GM12878 (cell line): ENCODE measurements around the gene FAAH2. TPM values are rescaled to one million over a fixed set of nuclear protein-coding genes. Genes with fewer than 3 reads are reported as not detected.
"Not testable (repeated sequence)": the region's sequence is repeated elsewhere in the genome, so short reads cannot be mapped to it uniquely, and the experiment has no call there.

ENCODE experiments used
- ATAC-seq: fragments of 200-7000 bp; cut with Tn5 transposase; 3 replicates; pipeline ENCODE4 v1.9.1; 2020; ENCODE audit warnings: mild to moderate bottlenecking, moderate library complexity
- BruUV-seq: library from RNA; stranded (reverse); fragments of 400-500 nt; replicated peaks from 2 replicates; lab custom pipeline; 2021; lab: Mats Ljungman, UMichigan
- CTCF ChIA-PET: fragments of 300-600 bp; sonication (Branson Sonifier 250); formaldehyde crosslinking; extraction: SDS; loops from one replicate; lab custom pipeline; 2021; ENCODE audit warnings: inconsistent platforms; lab: Yijun Ruan, JAX
- POLR2A ChIA-PET: fragments of 350-600 bp; formaldehyde crosslinking; extraction: SDS; loops from one replicate; lab custom pipeline; 2021; ENCODE audit warnings: inconsistent platforms; lab: Charles Lee
- RAD21 ChIA-PET: fragments of 300-600 bp; sonication (Branson Sonifier 250); formaldehyde crosslinking; loops from one replicate; lab custom pipeline; 2023; ENCODE audit warnings: antibody characterized with exemption; ENCODE audit not compliant: unreplicated experiment; lab: Charles Lee
- SMC1A ChIA-PET: fragments of 300-600 bp; sonication (Branson Sonifier 250); formaldehyde crosslinking; loops from one replicate; lab custom pipeline; 2023; ENCODE audit not compliant: unreplicated experiment, uncharacterized antibody; lab: Charles Lee
- DNase-seq: peaks from one replicate; pipeline ENCODE4 v3.0.0-alpha.2; 2011; ENCODE audit warnings: low read depth, low spot score
- FAIRE-seq: peaks from 3 replicates; lab custom pipeline; 2011; peaks lifted over from hg19 to GRCh38; lab: Jason Lieb, UNC
- H2AFZ ChIP-seq: 2 replicates; pipeline ENCODE4 v1.6.0; 2011; ENCODE audit warnings: low read depth, low read length, control low read depth; ENCODE audit not compliant: control insufficient read depth
- H3K27ac ChIP-seq: 2 replicates; pipeline ENCODE4 v1.5.1; 2011; ENCODE audit warnings: control low read depth; ENCODE audit not compliant: control insufficient read depth, insufficient read depth
- H3K27me3 ChIP-seq, 2 experiments: replicated peaks in 1 of 2; 2 replicates each; pipeline versions ENCODE4 v1.6.0 to v1.6.1; 2011; ENCODE audit warnings: low read length in 1 of 2; ENCODE audit not compliant: control insufficient read depth in 2 of 2, insufficient read depth in 2 of 2
- H3K36me3 ChIP-seq, 2 experiments: 2 replicates each; pipeline ENCODE4 v1.5.1; 2011; ENCODE audit warnings: low read length in 1 of 2; ENCODE audit not compliant: control insufficient read depth in 2 of 2, insufficient read depth in 2 of 2
- H3K4me1 ChIP-seq: 2 replicates; pipeline ENCODE4 v1.6.1; 2011; ENCODE audit warnings: mild to moderate bottlenecking, low read length, moderate library complexity, mixed read lengths; ENCODE audit not compliant: control insufficient read depth, insufficient read depth
- H3K4me2 ChIP-seq: 2 replicates; pipeline ENCODE4 v1.6.0; 2011; ENCODE audit warnings: control low read depth; ENCODE audit not compliant: control insufficient read depth, insufficient read depth
- H3K4me3 ChIP-seq: fragments of 200-600 bp; sonication (generic); 2 replicates; pipeline ENCODE4 v1.5.1; 2016
- H3K79me2 ChIP-seq: 2 replicates; pipeline ENCODE4 v1.6.0; 2011; ENCODE audit warnings: low read length; ENCODE audit not compliant: control insufficient read depth, insufficient read depth
- H3K9ac ChIP-seq: 2 replicates; pipeline ENCODE4 v1.8.0; 2011; ENCODE audit warnings: low read length, control low read depth, mixed read lengths; ENCODE audit not compliant: control insufficient read depth, insufficient read depth
- H3K9me3 ChIP-seq: replicated peaks from 3 replicates; pipeline ENCODE4 v1.5.1; 2011; ENCODE audit warnings: mild to moderate bottlenecking, low read length; ENCODE audit not compliant: control insufficient read depth, insufficient read depth
- H4K20me1 ChIP-seq: 2 replicates; pipeline ENCODE4 v1.6.0; 2011; ENCODE audit not compliant: control insufficient read depth, insufficient read depth
- E4F1 ChIP-seq: fragments of 450-650 bp; IDR thresholded peaks from 2 replicates; pipeline ENCODE4 v1.6.1; 2018; ENCODE audit warnings: borderline replicate concordance, mild to moderate bottlenecking; ENCODE audit not compliant: partially characterized antibody
- MEF2A ChIP-seq: IDR thresholded peaks from 2 replicates; pipeline ENCODE4 v1.6.1; 2011; ENCODE audit warnings: low read depth, mild to moderate bottlenecking, low read length, moderate library complexity; ENCODE audit not compliant: insufficient read depth
- RFX5 ChIP-seq: IDR thresholded peaks from 2 replicates; pipeline ENCODE4 v1.6.1; 2011; ENCODE audit warnings: low read depth, low read length, improper control_type of control experiment
- SKIL ChIP-seq: fragments of 450-650 bp; IDR thresholded peaks from 2 replicates; pipeline ENCODE4 v1.6.1; 2017; ENCODE audit warnings: mild to moderate bottlenecking, low read depth, inconsistent platforms; ENCODE audit not compliant: poor library complexity, severe bottlenecking
- WGBS: methylation state at CpG from one replicate; pipeline ENCODE4 v1.1.6; 2016; ENCODE audit warnings: low lambda C conversion rate; ENCODE audit not compliant: insufficient replicate concordance, insufficient coverage; ENCODE audit errors: missing lambda C conversion rate; 5-methylcytosine and 5-hydroxymethylcytosine counted together
- in situ Hi-C: fragments of 300-500 bp; cut with MboI; formaldehyde crosslinking; loops from 9 replicates; pipeline ENCODE4 v1.14.3; 2018; ENCODE audit warnings: mixed read lengths
- intact Hi-C: fragments of 100-400 bp; cut with micrococcal nuclease; formaldehyde crosslinking; loops from one replicate; pipeline ENCODE4 v1.14.2; 2022; ENCODE audit not compliant: unreplicated experiment
- polyA plus RNA-seq, 11 experiments: library from polyadenylated mRNA; depleted of rRNA in 4 of 11; unstranded in 6 of 11; stranded (reverse) in 5 of 11; fragments of >200 nt; fragmentation: Nextera tagmentation in 4 of 11; fragmentation: Illumina TruSeq in 1 of 11; extraction: Ambion mirVana in 4 of 11; extraction: Trizol in 1 of 11; gene quantifications; 1 replicate in 1 of 11; 2 replicates in 10 of 11; pipeline versions ENCODE4 v1.2.1 to v1.2.3, GENCODE V29; 2011 to 2016; ENCODE audit warnings: inconsistent platforms in 2 of 11, missing spikeins in 2 of 11, low read depth in 1 of 11
- total RNA-seq, 4 experiments: library from RNA; depleted of rRNA in 3 of 4; stranded (reverse); fragments of >200 nt in 3 of 4; fragmentation: Illumina TruSeq in 1 of 4; extraction: Trizol in 1 of 4; gene quantifications; 2 replicates each; pipeline versions ENCODE4 v1.2.1 to v1.2.3, GENCODE V29; 2013 to 2021

FAAH2 gene
- total and polyA plus RNA-seq, 10 of the 15 experiments (the other 5 are each of a cell fraction or from before 2014, with no cell fraction given) = 0.88 to 5.4 (median 1.5) TPM

DNA sequence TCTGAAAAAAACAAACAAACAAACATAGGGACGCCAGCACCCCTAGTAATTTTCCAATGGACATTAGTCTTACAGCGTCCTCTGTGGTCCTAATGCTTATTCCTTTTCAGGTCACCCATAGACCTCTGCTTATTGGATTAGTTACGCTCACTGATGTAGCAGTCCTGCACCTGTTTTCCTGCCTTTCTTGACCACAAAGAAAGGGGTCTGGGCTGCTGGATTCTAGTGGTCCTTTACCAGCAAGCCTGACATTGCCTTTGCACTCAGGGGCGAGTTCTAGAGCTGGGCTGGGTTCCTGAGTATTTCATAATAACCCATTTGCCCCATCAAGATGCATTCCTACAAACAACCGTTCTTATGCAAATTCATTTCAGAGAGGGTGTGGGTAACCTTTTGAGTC is 116.7 kb downstream of the FAAH2 start:
- WGBS = 21% methylated on average over 5 of the region's 5 CpGs
- H3K27ac ChIP-seq, H4K20me1 ChIP-seq, BruUV-seq, H3K4me1 ChIP-seq, intact Hi-C loops, RAD21 ChIA-PET, CTCF ChIA-PET, H3K4me3 ChIP-seq, SMC1A ChIA-PET, in situ Hi-C loops, POLR2A ChIA-PET, H3K36me3 ChIP-seq, H3K9ac ChIP-seq, H2AFZ ChIP-seq, ATAC-seq, H3K4me2 ChIP-seq, H3K27me3 ChIP-seq, H3K9me3 ChIP-seq, H3K79me2 ChIP-seq, DNase-seq, FAIRE-seq: not testable (repeated sequence)

DNA sequence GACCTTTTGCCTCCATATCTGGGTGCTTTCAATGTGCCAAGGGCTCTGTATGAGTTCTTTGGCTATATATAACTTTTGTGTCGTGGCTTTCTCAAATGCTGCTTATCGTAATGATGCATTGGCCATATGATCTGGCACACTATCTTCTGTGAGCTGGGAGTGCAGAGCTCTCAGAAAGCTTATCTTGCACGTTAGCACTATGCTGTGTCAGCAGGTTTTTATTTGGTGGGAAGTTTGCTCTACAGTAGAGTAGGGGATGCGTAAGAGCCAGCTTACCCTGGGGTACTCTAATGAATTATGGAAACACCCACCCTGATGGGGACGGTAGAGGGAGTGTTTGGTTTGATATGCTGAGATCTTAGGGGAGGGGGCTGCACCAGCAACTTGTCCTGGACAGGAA is 119.6 kb downstream of the FAAH2 start:
- in situ Hi-C loops = no loop called here
- H4K20me1 ChIP-seq = no peaks in the 10 kb centered on the region
- H3K9ac ChIP-seq = no peak overlapping the region
- DNase-seq = no peak
- TF ChIP-seq MEF2A = no peak
- TF ChIP-seq E4F1 = no peak
- no peak for TF ChIP-seq RFX5
- no peak for TF ChIP-seq SKIL
- no peak for ATAC-seq
- intact Hi-C loops = no loop called here
- RAD21 ChIA-PET = no interaction called here
- no peak overlapping the region for H2AFZ ChIP-seq
- SMC1A ChIA-PET = interaction anchor here (1.1 kb wide), 1 partner anchor 18 kb away, joined by 3 read pairs; no protein-coding TSS in a partner anchor
- H3K27ac ChIP-seq = no peak overlapping the region
- POLR2A ChIA-PET = no interaction called here
- no peaks in the 10 kb centered on the region for H3K27me3 ChIP-seq
- CTCF ChIA-PET = no interaction called here
- no peaks in the 10 kb centered on the region for H3K79me2 ChIP-seq
- H3K9me3 ChIP-seq = no peaks in the 10 kb centered on the region; the same call in 2 of the 3 replicates
- WGBS = 14% methylated on average over 5 of the region's 5 CpGs
- no peak overlapping the region for H3K4me2 ChIP-seq
- no peak overlapping the region for H3K4me3 ChIP-seq
- FAIRE-seq = no peak
- H3K4me1 ChIP-seq = no peaks in the 10 kb centered on the region
- BruUV-seq = no TSS peak
- H3K36me3 ChIP-seq = no peaks in the 10 kb centered on the region
